ENCODE data around the gene MEF2A. TPM values are rescaled to one million over a fixed set of nuclear protein-coding genes. Genes with fewer than 3 reads are reported as not detected.

MEF2A gene
- total and polyA plus RNA-seq, 9 of the 15 experiments (the other 6 are each of a cell fraction or from before 2014, with no cell fraction given), result 1.6 to 18.7 (median 8.7) TPM

DNA sequence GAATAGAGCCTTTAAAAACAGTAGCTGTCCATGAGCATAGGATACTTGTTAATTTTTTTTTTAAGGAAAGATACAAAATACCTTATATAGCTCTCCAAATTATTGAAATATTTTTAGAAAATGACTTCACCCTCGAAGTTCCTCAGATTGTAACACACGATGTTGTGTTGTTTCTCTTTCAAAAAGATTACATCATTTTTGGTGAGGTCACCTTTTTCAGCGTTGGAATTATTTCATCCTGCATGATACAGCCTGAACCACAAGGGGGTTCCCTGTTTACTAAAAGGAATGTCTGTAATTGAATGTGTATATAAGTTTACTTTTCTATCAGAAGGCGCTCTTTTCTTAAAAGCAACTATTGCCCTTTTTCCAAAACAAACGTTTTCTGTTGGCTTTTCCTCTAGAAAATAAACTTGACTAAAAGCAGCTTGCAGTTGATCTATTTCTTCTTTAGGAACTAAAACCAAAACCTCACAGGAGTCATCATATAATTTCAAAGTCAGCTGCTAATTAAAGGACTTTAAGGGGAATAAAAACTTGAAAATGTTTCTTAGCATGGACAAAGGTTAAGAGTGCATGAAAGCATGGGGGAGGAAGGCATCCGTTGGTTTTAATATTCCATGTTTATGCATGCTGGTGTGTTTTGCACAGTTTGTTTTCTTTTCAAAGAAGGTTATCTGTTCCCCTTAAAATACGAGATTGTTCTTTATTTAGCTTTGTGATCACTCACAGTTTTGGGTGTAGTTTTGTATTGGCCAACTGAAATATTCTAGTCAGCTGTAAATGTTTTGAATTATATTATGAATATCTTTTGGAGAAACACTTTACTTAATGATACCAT lies 138.0 kb downstream of the MEF2A start (continued):
- TF ChIP-seq NR4A1 (CRISPR knock-in tag; IDR thresholded peaks at IDR 0.05), result no peak
- no peak for TF ChIP-seq NR4A1 (tag; IDR thresholded peaks at IDR 0.05)
- 0 out of 2 replicates have a peak, but pooled peaks have one; percentile 18 for TF ChIP-seq DDX20 (tag; IDR thresholded peaks at IDR 0.05; ENCODE audit: low read depth)
- peak; percentile 96 for TF ChIP-seq JUND (IDR thresholded peaks at IDR 0.05; ENCODE audit: borderline replicate concordance, low read depth, low read length)
- peak; percentile 99 for TF ChIP-seq JUND (tag; IDR thresholded peaks at IDR 0.05; ENCODE audit: borderline replicate concordance, low read depth, low read length)
- TF ChIP-seq, protein P1, sequence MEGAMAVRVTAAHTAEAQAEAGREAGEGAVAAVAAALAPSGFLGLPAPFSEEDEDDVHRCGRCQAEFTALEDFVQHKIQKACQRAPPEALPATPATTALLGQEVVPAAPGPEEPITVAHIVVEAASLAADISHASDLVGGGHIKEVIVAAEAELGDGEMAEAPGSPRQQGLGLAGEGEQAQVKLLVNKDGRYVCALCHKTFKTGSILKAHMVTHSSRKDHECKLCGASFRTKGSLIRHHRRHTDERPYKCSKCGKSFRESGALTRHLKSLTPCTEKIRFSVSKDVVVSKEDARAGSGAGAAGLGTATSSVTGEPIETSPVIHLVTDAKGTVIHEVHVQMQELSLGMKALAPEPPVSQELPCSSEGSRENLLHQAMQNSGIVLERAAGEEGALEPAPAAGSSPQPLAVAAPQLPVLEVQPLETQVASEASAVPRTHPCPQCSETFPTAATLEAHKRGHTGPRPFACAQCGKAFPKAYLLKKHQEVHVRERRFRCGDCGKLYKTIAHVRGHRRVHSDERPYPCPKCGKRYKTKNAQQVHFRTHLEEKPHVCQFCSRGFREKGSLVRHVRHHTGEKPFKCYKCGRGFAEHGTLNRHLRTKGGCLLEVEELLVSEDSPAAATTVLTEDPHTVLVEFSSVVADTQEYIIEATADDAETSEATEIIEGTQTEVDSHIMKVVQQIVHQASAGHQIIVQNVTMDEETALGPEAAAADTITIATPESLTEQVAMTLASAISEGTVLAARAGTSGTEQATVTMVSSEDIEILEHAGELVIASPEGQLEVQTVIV (CRISPR knock-in tag; IDR thresholded peaks at IDR 0.05; ENCODE audit: borderline replicate concordance), result no peak
- TF ChIP-seq MEF2D (tag; conservative IDR thresholded peaks at IDR 0.05; ENCODE audit: low read depth), result 0 out of 2 replicates have a peak, but pooled peaks have one; percentile 30
- TF ChIP-seq CBX8 (IDR thresholded peaks at IDR 0.05; ENCODE audit: borderline replicate concordance, extremely low read depth, low read depth, low read length, poor library complexity, severe bottlenecking), result no peak
- TF ChIP-seq TOE1 (IDR thresholded peaks at IDR 0.05; ENCODE audit: borderline replicate concordance), result no peak
- TF ChIP-seq TOE1 (CRISPR knock-in tag; IDR thresholded peaks at IDR 0.05; ENCODE audit: borderline replicate concordance, low read depth), result no peak
- TF ChIP-seq, protein P2, sequence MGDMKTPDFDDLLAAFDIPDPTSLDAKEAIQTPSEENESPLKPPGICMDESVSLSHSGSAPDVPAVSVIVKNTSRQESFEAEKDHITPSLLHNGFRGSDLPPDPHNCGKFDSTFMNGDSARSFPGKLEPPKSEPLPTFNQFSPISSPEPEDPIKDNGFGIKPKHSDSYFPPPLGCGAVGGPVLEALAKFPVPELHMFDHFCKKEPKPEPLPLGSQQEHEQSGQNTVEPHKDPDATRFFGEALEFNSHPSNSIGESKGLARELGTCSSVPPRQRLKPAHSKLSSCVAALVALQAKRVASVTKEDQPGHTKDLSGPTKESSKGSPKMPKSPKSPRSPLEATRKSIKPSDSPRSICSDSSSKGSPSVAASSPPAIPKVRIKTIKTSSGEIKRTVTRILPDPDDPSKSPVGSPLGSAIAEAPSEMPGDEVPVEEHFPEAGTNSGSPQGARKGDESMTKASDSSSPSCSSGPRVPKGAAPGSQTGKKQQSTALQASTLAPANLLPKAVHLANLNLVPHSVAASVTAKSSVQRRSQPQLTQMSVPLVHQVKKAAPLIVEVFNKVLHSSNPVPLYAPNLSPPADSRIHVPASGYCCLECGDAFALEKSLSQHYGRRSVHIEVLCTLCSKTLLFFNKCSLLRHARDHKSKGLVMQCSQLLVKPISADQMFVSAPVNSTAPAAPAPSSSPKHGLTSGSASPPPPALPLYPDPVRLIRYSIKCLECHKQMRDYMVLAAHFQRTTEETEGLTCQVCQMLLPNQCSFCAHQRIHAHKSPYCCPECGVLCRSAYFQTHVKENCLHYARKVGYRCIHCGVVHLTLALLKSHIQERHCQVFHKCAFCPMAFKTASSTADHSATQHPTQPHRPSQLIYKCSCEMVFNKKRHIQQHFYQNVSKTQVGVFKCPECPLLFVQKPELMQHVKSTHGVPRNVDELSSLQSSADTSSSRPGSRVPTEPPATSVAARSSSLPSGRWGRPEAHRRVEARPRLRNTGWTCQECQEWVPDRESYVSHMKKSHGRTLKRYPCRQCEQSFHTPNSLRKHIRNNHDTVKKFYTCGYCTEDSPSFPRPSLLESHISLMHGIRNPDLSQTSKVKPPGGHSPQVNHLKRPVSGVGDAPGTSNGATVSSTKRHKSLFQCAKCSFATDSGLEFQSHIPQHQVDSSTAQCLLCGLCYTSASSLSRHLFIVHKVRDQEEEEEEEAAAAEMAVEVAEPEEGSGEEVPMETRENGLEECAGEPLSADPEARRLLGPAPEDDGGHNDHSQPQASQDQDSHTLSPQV (IDR thresholded peaks at IDR 0.05), result 0 out of 2 replicates have a peak, but pooled peaks have one; percentile 16
- TF ChIP-seq ZNF133 (CRISPR knock-in tag; IDR thresholded peaks at IDR 0.05), result no peak
- TF ChIP-seq ZNF785 (CRISPR knock-in tag; IDR thresholded peaks at IDR 0.05), result no peak
- 0 out of 2 replicates have a peak, but pooled peaks have one; percentile 14 for TF ChIP-seq GABPA (tag; conservative IDR thresholded peaks at IDR 0.05; ENCODE audit: low read depth)
- TF ChIP-seq JUN (IDR thresholded peaks at IDR 0.05; ENCODE audit: borderline replicate concordance, low read depth, low read length), result peak; percentile 98
- peak; percentile 86 for TF ChIP-seq JUN (CRISPR knock-in tag; IDR thresholded peaks at IDR 0.05; ENCODE audit: borderline replicate concordance)
- TF ChIP-seq SAFB (IDR thresholded peaks at IDR 0.05; ENCODE audit: borderline replicate concordance, low read depth, low read length), result no peak
- TF ChIP-seq, protein P3, sequence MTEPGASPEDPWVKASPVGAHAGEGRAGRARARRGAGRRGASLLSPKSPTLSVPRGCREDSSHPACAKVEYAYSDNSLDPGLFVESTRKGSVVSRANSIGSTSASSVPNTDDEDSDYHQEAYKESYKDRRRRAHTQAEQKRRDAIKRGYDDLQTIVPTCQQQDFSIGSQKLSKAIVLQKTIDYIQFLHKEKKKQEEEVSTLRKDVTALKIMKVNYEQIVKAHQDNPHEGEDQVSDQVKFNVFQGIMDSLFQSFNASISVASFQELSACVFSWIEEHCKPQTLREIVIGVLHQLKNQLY (CRISPR knock-in tag; conservative IDR thresholded peaks at IDR 0.05), result no peak
- TF ChIP-seq FOSL1 (tag; conservative IDR thresholded peaks at IDR 0.05), result peak; percentile 65

Data from K562 (cell line).